Activated T-helper 9 cell treated with anti-CD3 and anti-CD28 coated beads, Interleukin-2, amount 50 U/mL, for 16 hours (primary cell): ENCODE data around the gene EEIG1.

ENCODE experiments used
- DNase-seq: peaks from one replicate; pipeline ENCODE4 v3.0.0-alpha.2; 2020; ENCODE audit warnings: low read depth

The EEIG1 gene

DNA sequence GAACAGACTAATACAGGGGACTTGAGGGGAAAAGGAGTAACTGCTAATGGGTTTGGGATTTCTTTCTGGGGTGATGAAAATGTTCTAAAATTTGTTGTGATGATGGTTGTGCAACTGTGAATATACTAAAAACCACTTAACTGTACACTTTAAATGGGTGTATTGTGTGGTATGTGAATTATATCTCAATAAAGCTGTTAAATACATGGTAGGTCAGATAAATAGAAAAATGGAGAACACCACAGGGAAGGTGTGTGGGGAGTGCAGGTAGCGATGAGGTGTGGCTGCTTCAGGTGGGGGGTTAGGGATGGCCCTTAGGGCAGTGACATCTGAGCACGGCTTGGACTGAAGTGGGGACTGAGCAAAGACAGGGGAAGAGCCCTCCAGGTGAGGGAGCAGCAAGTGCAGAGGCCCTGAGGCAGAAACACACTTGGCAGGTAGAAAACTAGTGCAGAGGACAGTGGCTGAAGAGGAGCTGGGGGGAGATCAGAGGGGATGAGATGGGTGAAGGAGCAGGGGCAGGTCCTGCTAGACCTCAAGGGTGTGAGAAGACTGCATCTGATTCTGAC is 20.9 kb downstream of the EEIG1 start:
- no peak for DNase-seq

GRCh38 chr9:127959398-127959797 is 21.4 kb downstream of the EEIG1 start:
- DNase-seq = no peak

- DNase-seq = no peak
These were observed 22.1 kb downstream of the EEIG1 start for GRCh38 chr9:127958728-127959127.

DNA sequence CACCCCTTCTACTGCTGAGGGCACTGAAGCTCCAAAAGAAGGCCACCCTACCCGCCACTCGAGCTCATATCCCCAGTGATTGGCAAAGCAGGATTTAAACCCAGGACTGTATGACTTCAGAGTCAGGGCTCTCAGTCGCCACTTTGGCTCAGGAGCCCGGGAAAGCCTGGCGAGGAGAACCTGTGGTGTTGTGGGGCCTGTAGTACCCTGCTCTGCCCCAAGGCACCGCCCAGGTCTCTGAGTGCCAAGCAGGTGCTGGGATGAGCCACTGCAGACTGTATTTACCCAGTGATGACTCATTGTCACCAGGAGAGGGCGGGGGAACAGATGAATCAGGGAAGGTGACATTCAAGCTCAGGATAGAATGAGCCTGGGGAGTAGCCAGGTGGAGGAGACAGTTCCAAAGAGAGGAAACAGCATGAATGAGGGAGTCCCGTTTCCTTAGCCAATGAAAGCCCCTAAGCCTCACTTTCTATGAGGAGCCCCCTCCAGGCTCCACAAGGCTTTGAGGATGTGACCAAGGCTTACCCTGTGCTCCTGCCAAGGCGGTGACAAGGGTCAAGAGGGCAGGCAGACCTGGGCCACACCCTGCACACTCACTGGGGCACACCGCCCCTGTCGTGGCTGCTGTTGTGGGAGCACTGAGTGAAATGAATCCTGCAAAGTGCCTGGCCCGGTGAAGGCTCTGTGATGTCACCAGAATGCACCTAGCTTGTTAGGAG is 25.3 kb downstream of the EEIG1 start:
- peak; percentile 81 for DNase-seq

DNA sequence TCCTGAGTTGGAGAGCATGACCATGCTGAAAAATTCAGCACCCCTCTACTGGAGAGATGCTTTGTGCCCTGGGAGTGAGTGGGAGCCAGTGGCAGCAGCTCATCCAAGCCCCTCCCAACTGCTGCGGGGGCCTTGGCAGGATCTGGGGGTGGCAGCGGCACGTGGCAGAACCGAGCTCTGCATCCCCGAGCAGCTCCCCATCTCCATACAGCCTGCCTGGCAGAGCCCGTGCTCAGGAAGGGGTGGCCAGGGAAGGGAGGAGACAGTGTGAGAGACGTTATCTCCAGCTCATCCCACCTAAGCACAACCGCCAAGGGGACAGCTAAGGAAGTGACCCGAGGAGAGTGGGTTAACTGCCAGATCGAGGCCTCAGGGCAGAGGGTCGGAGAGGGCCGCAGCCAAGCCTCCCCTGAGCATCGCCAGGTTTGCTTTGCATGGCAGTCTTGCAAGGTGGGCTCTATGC is 25.9 kb downstream of the EEIG1 start:
- no peak for DNase-seq

DNA sequence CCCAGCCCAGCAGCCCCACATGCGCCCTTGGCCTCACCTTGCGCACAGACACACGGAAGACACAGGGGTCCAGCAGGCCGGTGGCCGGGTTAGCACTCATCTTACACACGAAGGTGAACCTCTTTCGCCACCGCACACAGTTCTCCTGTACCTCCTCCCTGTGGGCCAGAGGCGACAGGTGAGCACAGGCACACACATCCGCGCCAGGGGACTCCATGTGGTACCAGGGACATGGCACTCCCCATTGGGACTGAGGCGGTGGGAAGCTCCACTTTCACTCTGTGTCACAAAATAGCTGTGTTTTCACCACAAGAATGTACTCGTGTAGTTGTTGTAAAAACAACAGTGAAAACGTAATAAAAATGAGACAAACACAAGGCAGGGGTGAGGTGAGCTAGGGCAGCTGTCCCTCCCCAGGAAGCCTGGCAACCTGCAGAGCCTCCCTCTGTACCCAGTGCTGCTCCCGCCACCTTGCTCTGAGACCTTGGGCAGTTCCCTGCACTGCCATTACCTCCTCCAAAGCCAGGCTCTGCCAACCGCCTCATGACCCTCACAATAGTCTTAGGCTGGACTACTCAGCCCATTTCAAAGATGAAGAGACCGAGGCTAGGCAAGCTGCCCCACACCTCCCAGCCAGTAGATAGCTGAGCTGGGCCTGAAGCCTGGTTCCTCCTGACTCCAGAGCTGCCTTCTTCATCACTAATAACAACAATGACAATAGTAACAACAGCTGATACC is 26.9 kb downstream of the EEIG1 start:
- no peak for DNase-seq

DNA sequence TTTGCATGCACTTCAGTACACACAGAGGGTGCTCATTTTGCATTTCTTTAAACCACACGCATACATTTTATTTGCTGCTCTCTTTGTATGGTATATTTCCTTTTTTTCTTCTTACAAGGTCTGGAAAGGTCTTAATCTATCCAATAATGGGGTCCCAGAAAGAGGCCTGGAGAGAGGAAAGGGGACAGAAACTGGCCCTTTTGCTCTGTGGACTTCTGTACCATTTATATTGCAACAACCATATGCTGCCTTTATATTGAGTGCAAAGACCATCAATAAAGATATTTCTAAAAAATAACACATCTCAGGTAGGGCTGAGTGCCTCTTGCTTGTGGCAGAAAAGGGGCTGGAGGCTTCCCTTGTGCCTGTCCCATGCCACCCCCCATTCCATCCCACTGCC is 27.6 kb downstream of the EEIG1 start:
- no peak for DNase-seq

DNA sequence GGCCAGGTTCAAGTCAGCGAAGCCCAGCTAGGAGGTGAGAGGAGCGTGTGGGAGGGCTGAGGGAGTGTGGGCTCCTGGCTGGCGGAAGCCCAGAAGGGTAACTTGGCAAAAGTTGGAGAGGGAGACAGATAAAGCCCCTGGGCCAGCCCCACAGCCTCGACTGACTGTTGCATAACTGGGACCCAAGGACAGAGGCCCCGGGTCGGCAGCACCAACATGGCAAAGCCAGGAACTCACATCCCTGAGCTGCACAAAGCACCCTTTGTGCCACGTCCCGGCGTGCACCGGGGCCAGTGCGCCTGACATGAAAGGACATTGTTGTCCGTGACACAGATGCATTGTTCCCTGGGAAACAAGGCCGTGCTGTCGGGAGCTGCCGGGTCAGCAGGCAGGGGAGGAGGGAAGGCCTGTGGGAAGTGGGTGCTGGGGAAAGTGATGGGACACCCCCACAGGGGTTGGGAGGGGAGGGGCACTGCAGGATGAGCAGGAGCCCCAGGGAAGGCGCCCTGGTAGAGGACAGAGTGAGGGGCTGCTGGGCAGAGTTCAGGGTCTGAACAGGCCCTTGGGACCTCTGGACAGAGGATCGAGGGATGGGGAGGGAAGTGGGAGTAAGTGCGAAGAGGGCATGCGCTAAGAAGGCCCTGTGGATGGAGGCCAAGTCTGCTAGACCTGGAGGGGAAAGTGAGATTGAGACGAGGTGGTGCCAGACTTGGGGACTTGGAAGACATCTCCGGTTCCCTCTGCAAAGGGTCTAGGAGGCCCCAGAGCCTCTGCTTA is 30.1 kb downstream of the EEIG1 start:
- DNase-seq = no peak

DNA sequence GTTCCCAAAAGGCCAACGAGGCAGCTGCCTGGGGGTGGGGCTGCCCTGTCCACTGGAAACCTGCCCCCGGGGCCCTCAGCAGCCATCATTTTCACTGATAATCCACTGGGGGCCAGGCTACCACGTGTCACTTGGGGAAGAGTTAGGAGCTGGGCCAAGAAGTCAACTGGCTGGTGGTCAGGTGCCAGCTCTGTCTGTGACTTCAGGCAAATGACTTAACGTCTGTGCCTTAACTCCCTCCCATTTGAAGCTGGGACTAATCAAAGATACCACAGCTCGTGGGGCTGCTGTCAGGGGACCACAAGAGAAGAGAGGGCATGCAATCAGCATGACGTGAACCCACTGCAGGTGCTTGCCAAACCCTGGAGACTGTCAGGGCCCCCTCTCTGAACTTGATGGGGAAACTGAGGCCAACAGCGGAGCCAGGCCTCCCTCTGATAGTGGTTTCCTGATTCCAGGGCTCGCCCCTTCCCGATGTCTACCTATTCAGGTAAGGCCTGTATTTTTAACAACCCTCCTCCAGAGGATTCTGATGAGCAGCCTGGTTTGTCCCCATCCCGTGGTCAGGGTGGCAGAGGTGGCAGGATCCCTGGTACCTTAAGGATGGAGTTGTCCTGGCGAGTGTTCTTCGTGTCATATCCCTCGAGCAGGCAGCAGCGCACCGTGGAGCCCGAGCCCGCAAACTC is 30.8 kb downstream of the EEIG1 start:
- DNase-seq = no peak

GRCh38 chr9:127947841-127948710 is 32.7 kb downstream of the EEIG1 start:
- no peak for DNase-seq

DNA sequence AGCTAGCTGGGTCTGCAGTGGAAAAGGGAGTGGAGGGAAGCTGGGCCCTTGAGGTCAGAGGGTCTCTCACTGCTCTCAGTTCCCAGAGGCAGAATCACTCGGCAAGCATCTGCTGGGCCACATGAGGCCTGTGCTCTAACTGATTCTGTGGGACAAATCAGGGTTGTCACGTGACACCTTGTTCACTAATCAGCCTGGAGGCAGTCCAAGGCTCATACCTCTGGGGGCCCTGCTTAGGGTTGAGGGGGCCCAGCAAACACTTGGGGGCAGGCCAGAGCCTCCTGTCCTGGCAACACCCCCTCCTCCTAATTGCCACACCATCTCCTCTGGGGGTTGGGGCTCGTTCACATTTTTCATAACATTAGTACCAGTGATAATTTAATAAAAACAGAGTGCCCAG is 34.1 kb downstream of the EEIG1 start:
- no peak for DNase-seq

GRCh38 chr9:127945942-127946341 is 34.8 kb downstream of the EEIG1 start:
- DNase-seq = no peak

- no peak for DNase-seq
These were observed 35.5 kb downstream of the EEIG1 start for GRCh38 chr9:127945338-127945737.

- DNase-seq = no peak
These were observed 36.1 kb downstream of the EEIG1 start for GRCh38 chr9:127944586-127945218.

GRCh38 chr9:127943731-127944144 is 37.1 kb downstream of the EEIG1 start:
- peak; percentile 67 for DNase-seq

GRCh38 chr9:127943011-127943662 is 37.7 kb downstream of the EEIG1 start:
- DNase-seq = no peak

- DNase-seq = no peak
These were observed 38.4 kb downstream of the EEIG1 start for GRCh38 chr9:127942216-127943010.

- DNase-seq = no peak
These were observed 38.9 kb downstream of the EEIG1 start for GRCh38 chr9:127941961-127942215.
